ENCODE results near the gene CRYBG1.

The CRYBG1 gene

GRCh38 chr6:106528521-106528920, 168.0 kb downstream of the CRYBG1 start:
- DNase-seq (ENCODE audit: low read depth): no peak
- no peak overlapping the region for H3K4me3 ChIP-seq (ENCODE audit: low read depth, low read length)
- TF ChIP-seq CTCF (IDR thresholded peaks at IDR 0.05; ENCODE audit: low read depth, low read length, missing control alignments): no peak
- in situ Hi-C loops (cut with HindIII; ENCODE audit: low sequenced_read_pairs): no loop called here

- DNase-seq (ENCODE audit: low read depth): no peak
- H3K4me3 ChIP-seq (ENCODE audit: low read depth, low read length): no peak overlapping the region
- in situ Hi-C loops (cut with HindIII; ENCODE audit: low sequenced_read_pairs): no loop called here
- TF ChIP-seq CTCF (IDR thresholded peaks at IDR 0.05; ENCODE audit: low read depth, low read length, missing control alignments): no peak
Observed at GRCh38 chr6:106529438-106529837, 168.9 kb downstream of the CRYBG1 start.

GRCh38 chr6:106530026-106530425, 169.5 kb downstream of the CRYBG1 start:
- no peak for DNase-seq (ENCODE audit: low read depth)
- no peak overlapping the region for H3K4me3 ChIP-seq (ENCODE audit: low read depth, low read length)
- no peak for TF ChIP-seq CTCF (IDR thresholded peaks at IDR 0.05; ENCODE audit: low read depth, low read length, missing control alignments)
- in situ Hi-C loops (cut with HindIII; ENCODE audit: low sequenced_read_pairs): no loop called here

- in situ Hi-C loops (cut with HindIII; ENCODE audit: low sequenced_read_pairs): no loop called here
- no peak for TF ChIP-seq CTCF (IDR thresholded peaks at IDR 0.05; ENCODE audit: low read depth, low read length, missing control alignments)
- no peak for DNase-seq (ENCODE audit: low read depth)
- no peak overlapping the region for H3K4me3 ChIP-seq (ENCODE audit: low read depth, low read length)
Observed at GRCh38 chr6:106530502-106530901, 170.0 kb downstream of the CRYBG1 start.

- TF ChIP-seq CTCF (IDR thresholded peaks at IDR 0.05; ENCODE audit: low read depth, low read length, missing control alignments): no peak
- in situ Hi-C loops (cut with HindIII; ENCODE audit: low sequenced_read_pairs): no loop called here
- H3K4me3 ChIP-seq (ENCODE audit: low read depth, low read length): no peak overlapping the region
- no peak for DNase-seq (ENCODE audit: low read depth)
Observed at GRCh38 chr6:106533054-106533453, 172.5 kb downstream of the CRYBG1 start.

- DNase-seq (ENCODE audit: low read depth): no peak
- no peak for TF ChIP-seq CTCF (IDR thresholded peaks at IDR 0.05; ENCODE audit: low read depth, low read length, missing control alignments)
- in situ Hi-C loops (cut with HindIII; ENCODE audit: low sequenced_read_pairs): no loop called here
- H3K4me3 ChIP-seq (ENCODE audit: low read depth, low read length): no peak overlapping the region
Observed at GRCh38 chr6:106534004-106534403, 173.5 kb downstream of the CRYBG1 start.

GRCh38 chr6:106534564-106534982, 174.1 kb downstream of the CRYBG1 start:
- no peak for TF ChIP-seq CTCF (IDR thresholded peaks at IDR 0.05; ENCODE audit: low read depth, low read length, missing control alignments)
- in situ Hi-C loops (cut with HindIII; ENCODE audit: low sequenced_read_pairs): no loop called here
- DNase-seq (ENCODE audit: low read depth): no peak
- H3K4me3 ChIP-seq (ENCODE audit: low read depth, low read length): no peak overlapping the region

Measured in astrocyte of the cerebellum (primary cell).